K562 (cell line): ENCODE results near the gene LRFN3. TPM values are rescaled to one million over a fixed set of nuclear protein-coding genes. Genes with fewer than 3 reads are reported as not detected.

Source experiments
- ARID3A ChIP-seq: IDR thresholded peaks from 2 replicates; pipeline ENCODE4 v1.6.1; 2012; ENCODE audit warnings: low read depth, low read length, improper control_type of control experiment, borderline replicate concordance
- ARID3B ChIP-seq: fragments of 250-450 bp; sonication (Bioruptor Pico); IDR thresholded peaks from 2 replicates; pipeline ENCODE4 v1.4.0; 2020; ENCODE audit warnings: borderline replicate concordance
- ATF7 ChIP-seq: fragments of 450-650 bp; IDR thresholded peaks from 2 replicates; pipeline ENCODE4 v1.7.1; 2014; ENCODE audit warnings: mild to moderate bottlenecking, moderate library complexity
- CBFA2T3 ChIP-seq: fragments of 450-650 bp; IDR thresholded peaks from 2 replicates; pipeline ENCODE4 v1.6.1; 2017
- E2F5 ChIP-seq: sonication (generic); formaldehyde crosslinking; IDR thresholded peaks from 2 replicates; pipeline ENCODE4 v1.8.0; 2022; ENCODE audit warnings: mild to moderate bottlenecking, missing genetic modification reagents
- ETS1 ChIP-seq: conservative IDR thresholded peaks from 2 replicates; pipeline ENCODE4 v1.6.1; 2011; ENCODE audit warnings: low read depth, mild to moderate bottlenecking, low read length; ENCODE audit not compliant: control insufficient read depth
- FOXO4 ChIP-seq: fragments of 450-650 bp; formaldehyde crosslinking; IDR thresholded peaks from 2 replicates; pipeline ENCODE4 v1.4.0; 2020; ENCODE audit warnings: mild to moderate bottlenecking, moderate library complexity
- FOXP1 ChIP-seq: sonication (generic); formaldehyde crosslinking; IDR thresholded peaks from 2 replicates; pipeline ENCODE4 v1.8.0; 2022; ENCODE audit warnings: mild to moderate bottlenecking, missing genetic modification reagents
- GABPB1 ChIP-seq: sonication (generic); formaldehyde crosslinking; IDR thresholded peaks from 2 replicates; pipeline ENCODE4 v1.8.0; 2022; ENCODE audit warnings: mild to moderate bottlenecking, missing genetic modification reagents
- HCFC1 ChIP-seq: IDR thresholded peaks from 2 replicates; pipeline ENCODE4 v1.6.1; 2012; ENCODE audit warnings: low read depth, low read length, improper control_type of control experiment
- JUN ChIP-seq, 2 experiments: sonication (generic) in 1 of 2; formaldehyde crosslinking in 1 of 2; IDR thresholded peaks; 2 replicates each; pipeline versions ENCODE4 v1.6.1 to v1.8.0; 2012 to 2022; ENCODE audit warnings: borderline replicate concordance in 2 of 2, mild to moderate bottlenecking in 2 of 2, improper control_type of control experiment in 1 of 2, low read depth in 1 of 2, low read length in 1 of 2, missing genetic modification reagents in 1 of 2
- POLR2AphosphoS2 ChIP-seq: IDR thresholded peaks from 2 replicates; pipeline ENCODE4 v1.6.1; 2012; ENCODE audit warnings: low read length, improper control_type of control experiment
- SP1 ChIP-seq: sonication (generic); formaldehyde crosslinking; IDR thresholded peaks from 2 replicates; pipeline ENCODE4 v1.8.1; 2022; ENCODE audit warnings: mild to moderate bottlenecking, missing genetic modification reagents
- ZC3H11A ChIP-seq: IDR thresholded peaks from 2 replicates; pipeline ENCODE4 v1.6.1; 2012; ENCODE audit warnings: low read depth, low read length, improper control_type of control experiment
- ZNF277 ChIP-seq: fragments of 250-450 bp; sonication (Bioruptor Pico); IDR thresholded peaks from 2 replicates; pipeline ENCODE4 v1.8.0; 2022; ENCODE audit warnings: inconsistent platforms, mild to moderate bottlenecking, moderate library complexity, borderline replicate concordance
- ZNF696 ChIP-seq: fragments of 250-450 bp; sonication (Bioruptor Pico); conservative IDR thresholded peaks from 2 replicates; pipeline ENCODE4 v1.4.0; 2020; ENCODE audit warnings: mild to moderate bottlenecking, moderate library complexity
- ZNF740 ChIP-seq, 3 experiments: fragments of 200-800 bp in 1 of 3; sonication (Bioruptor generic) in 1 of 3; sonication (generic) in 1 of 3; formaldehyde crosslinking in 1 of 3; IDR thresholded peaks; 2 replicates each; pipeline versions ENCODE4 v1.6.1 to v1.8.0; 2016 to 2022; ENCODE audit warnings: mild to moderate bottlenecking in 2 of 3, missing compliant biosample characterization in 2 of 3, missing genetic modification characterization in 2 of 3, missing genetic modification reagents in 1 of 3
- polyA plus RNA-seq, 8 experiments: library from polyadenylated mRNA; depleted of rRNA in 4 of 8; stranded (reverse) in 5 of 8; unstranded in 3 of 8; fragments of >200 nt; fragmentation: Nextera tagmentation in 2 of 8; fragmentation: Illumina TruSeq in 1 of 8; extraction: Ambion mirVana in 2 of 8; extraction: Trizol in 1 of 8; gene quantifications; 2 replicates each; pipeline versions ENCODE4 v1.2.1 to v1.2.3, GENCODE V29; 2011 to 2014; ENCODE audit warnings: inconsistent platforms in 1 of 8, missing spikeins in 1 of 8
- total RNA-seq, 7 experiments: library from RNA; depleted of rRNA in 6 of 7; stranded (reverse); fragments of >200 nt in 6 of 7; fragmentation: Illumina TruSeq in 2 of 7; extraction: Trizol in 2 of 7; gene quantifications; 2 replicates each; pipeline versions ENCODE4 v1.2.1 to v1.2.3, GENCODE V29; 2011 to 2021; ENCODE audit warnings: low replicate concordance in 1 of 7

LRFN3 gene
- total and polyA plus RNA-seq, 9 of the 15 experiments (the other 6 are each of a cell fraction or from before 2014, with no cell fraction given), result 0.03 to 0.12 (median 0.11) TPM; not detected in 6

GRCh38 chr19:35903550-35904179 is 32.5 kb upstream of the LRFN3 start (continued):
- TF ChIP-seq ARID3A, result no peak
- no peak for TF ChIP-seq E2F5 (CRISPR knock-in tag)
- TF ChIP-seq GABPB1, result peak; percentile 87
- TF ChIP-seq ZC3H11A, result no peak
- TF ChIP-seq ZNF696 (CRISPR knock-in tag), result no peak
- no peak for TF ChIP-seq ZNF277
- peak; percentile 22; the same call in 1 of the 2 replicates for TF ChIP-seq ETS1
- no peak for TF ChIP-seq FOXO4 (CRISPR knock-in tag)
- TF ChIP-seq FOXP1 (CRISPR knock-in tag), result peak; percentile 53; the same call in 1 of the 2 replicates
- TF ChIP-seq POLR2AphosphoS2, result no peak
- peak; percentile 39 for TF ChIP-seq HCFC1
- no peak for TF ChIP-seq CBFA2T3
- no peak for TF ChIP-seq JUN (IDR thresholded peaks at IDR 0.05; ENCODE audit: borderline replicate concordance, low read depth, low read length)
- no peak for TF ChIP-seq JUN (CRISPR knock-in tag; IDR thresholded peaks at IDR 0.05; ENCODE audit: borderline replicate concordance)
- TF ChIP-seq ATF7, result peak; percentile 62; the same call in 1 of the 2 replicates
- TF ChIP-seq SP1 (CRISPR knock-in tag), result peak; percentile 71
- no peak for TF ChIP-seq ZNF740 (CRISPR knock-in tag; IDR thresholded peaks at IDR 0.05)
- TF ChIP-seq ZNF740 (tag; IDR thresholded peaks at IDR 0.05), result no peak
- TF ChIP-seq ARID3B (CRISPR knock-in tag), result no peak
